Spleen (tissue), 11 donors: Measurements from ENCODE around the gene APBB2. TPM values are rescaled to one million over a fixed set of nuclear protein-coding genes. Genes with fewer than 3 reads are reported as not detected.

Experiments used
- DNase-seq: peaks from one replicate; pipeline ENCODE4 v3.0.0-alpha.2; 2020
- H3K27ac ChIP-seq, 8 donors: fragments of 200-600 bp; sonication (generic) in 7 of 8; 1 replicate in 4 of 8; 2 replicates in 4 of 8; pipeline versions ENCODE4 v1.5.0 to v1.8.0; 2016 to 2021; ENCODE audit warnings: inconsistent platforms in 4 of 8, mild to moderate bottlenecking in 4 of 8, moderate library complexity in 1 of 8
- H3K27me3 ChIP-seq, 7 donors: fragments of 200-600 bp; sonication (generic) in 6 of 7; replicated peaks in 1 of 7; 1 replicate in 4 of 7; 2 replicates in 3 of 7; pipeline versions ENCODE4 v1.5.0 to v1.8.0; 2016 to 2021; ENCODE audit warnings: inconsistent platforms in 3 of 7, mild to moderate bottlenecking in 1 of 7
- H3K36me3 ChIP-seq, 6 donors: fragments of 200-600 bp; sonication (generic) in 5 of 6; 1 replicate in 4 of 6; 2 replicates in 2 of 6; pipeline versions ENCODE4 v1.5.0 to v1.8.0; 2016 to 2021; ENCODE audit warnings: inconsistent platforms in 2 of 6
- H3K4me1 ChIP-seq, 6 donors: fragments of 200-600 bp; sonication (generic) in 5 of 6; 1 replicate in 3 of 6; 2 replicates in 3 of 6; pipeline versions ENCODE4 v1.5.0 to v1.8.0; 2016 to 2021; ENCODE audit warnings: inconsistent platforms in 3 of 6
- H3K4me3 ChIP-seq, 8 donors: fragments of 200-600 bp; sonication (generic) in 7 of 8; 1 replicate in 4 of 8; 2 replicates in 4 of 8; pipeline versions ENCODE4 v1.5.0 to v1.8.0; 2016 to 2021; ENCODE audit warnings: inconsistent platforms in 4 of 8, mild to moderate bottlenecking in 4 of 8, moderate library complexity in 2 of 8
- H3K9me3 ChIP-seq, 8 donors: fragments of 200-600 bp; sonication (generic) in 7 of 8; 1 replicate in 4 of 8; 2 replicates in 4 of 8; pipeline versions ENCODE4 v1.5.0 to v1.8.0; 2016 to 2021; ENCODE audit warnings: inconsistent platforms in 4 of 8
- POLR2A ChIP-seq, 3 donors: fragments of 450-650 bp; IDR thresholded peaks; one replicate each; pipeline ENCODE4 v1.5.1; 2017; ENCODE audit warnings: antibody characterized with exemption in 3 of 3, mild to moderate bottlenecking in 1 of 3
- POLR2AphosphoS5 ChIP-seq, 3 donors: sonication (generic); formaldehyde crosslinking; IDR thresholded peaks; one replicate each; pipeline ENCODE4 v1.5.1; 2017; ENCODE audit warnings: antibody characterized with exemption in 3 of 3
- WGBS, 5 donors: extraction: QIAGEN DNeasy Blood & Tissue Kit in 3 of 5; methylation state at CpG; one replicate each; pipeline versions ENCODE4 v1.1.5 to v1.1.7; 2013 to 2018; 5-methylcytosine and 5-hydroxymethylcytosine counted together
- intact Hi-C: fragments of 100-400 bp; cut with DNase I; formaldehyde crosslinking; loops from one replicate; pipeline ENCODE4 v1.15.0; 2023; ENCODE audit warnings: low total_unique reads
- polyA plus RNA-seq, 3 donors: library from polyadenylated mRNA; stranded (reverse); fragments of 200-250 nt; gene quantifications; one replicate each; pipeline ENCODE4 v1.2.1, GENCODE V29; 2013
- total RNA-seq, 7 donors: library from RNA; depleted of rRNA in 3 of 7; stranded (reverse); fragments of >200 nt in 3 of 7; fragmentation: NEBNext Ultra II Directional in 4 of 7; extraction: Animal tissue kit (Norgen Biotek cat#: 25700) in 4 of 7; gene quantifications; one replicate each; pipeline versions ENCODE4 v1.1.0 to v1.2.1, GENCODE V29; 2016 to 2021
- TF ChIP-seq, protein P1 (sequence below), 11 experiments: fragments of 200-600 bp in 7 of 11; fragments of 450-650 bp in 4 of 11; sonication (generic) in 4 of 11; IDR thresholded peaks in 8 of 11; conservative IDR thresholded peaks in 3 of 11; 1 replicate in 7 of 11; 2 replicates in 4 of 11; pipeline versions ENCODE4 v1.4.0 to v1.8.0; 2016 to 2021; ENCODE audit warnings: antibody characterized with exemption in 11 of 11, inconsistent platforms in 4 of 11, mild to moderate bottlenecking in 1 of 11
- donor health status: healthy with polysubstance abuse.
- donor health status: DM: no; HTN: no; CAD: no; lungs with moderate emphysema.
- donor health status: DM: no; HTN: no; CAD: no.
- donor health status: Bipolar disorder and iron deficiency.
- donor health status: healthy.
- donor health status: DM: no; HTN: no; CAD: no.
- donor health status: DM: yes; HTN: yes; CAD: no.

The APBB2 gene
- total and polyA plus RNA-seq, 10 donors = 4.0 to 115 (median 76.7) TPM

DNA sequence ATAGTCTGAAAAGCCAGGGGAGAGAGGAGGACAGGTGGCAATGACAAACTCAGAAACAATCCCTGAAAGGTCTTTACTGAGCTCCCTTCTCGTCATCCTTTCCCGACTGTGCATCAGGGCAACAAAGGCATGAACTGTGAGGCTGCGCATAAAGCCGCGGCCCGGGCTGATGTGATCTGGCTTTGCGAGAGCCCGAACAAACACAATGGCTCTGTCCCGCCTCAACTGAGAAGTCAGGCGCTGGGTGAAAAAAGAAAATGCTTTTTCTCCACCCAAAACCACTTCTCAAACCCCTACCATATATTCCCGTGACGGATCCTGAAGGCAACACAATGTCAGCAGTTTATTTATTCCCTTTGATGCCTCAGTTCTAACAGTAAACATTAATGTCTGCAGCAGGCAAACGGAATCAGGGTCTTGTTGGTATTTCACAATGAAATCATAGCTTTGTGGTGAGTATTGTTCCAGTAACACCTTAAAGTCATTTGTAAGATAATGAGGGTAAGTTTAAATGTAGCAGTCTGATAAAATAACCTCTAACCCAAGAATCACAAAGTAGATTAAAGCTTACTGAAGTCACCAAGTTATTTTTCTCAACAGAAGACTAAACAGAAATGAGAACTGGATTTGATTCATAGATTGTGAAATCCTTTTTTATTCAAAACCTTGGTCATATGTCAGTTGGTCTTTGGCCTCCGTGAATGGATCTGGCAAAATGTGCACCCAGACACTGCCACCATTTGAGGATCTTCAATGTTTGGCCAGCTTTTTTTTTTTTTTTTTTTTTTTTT lies 67.4 kb downstream of the APBB2 start:
- Histone ChIP-seq H3K9me3 (no peaks in the 10 kb centered on the region), H3K4me1 (peaks cover 0 to 24% (median 4%) of the 10 kb centered on the region in 6 donors), H3K27me3 (no peaks in the 10 kb centered on the region), H3K4me3 (no peak overlapping the region), H3K27ac (peak overlapping the region in 2 of 8 donors; percentile 8 to 22), H3K36me3 (no peaks in the 10 kb centered on the region)
- no peak for DNase-seq
- intact Hi-C loops = no loop called here
- 63 to 71% (median 69%) methylated on average over 14 of the region's 14 CpGs for WGBS, 5 donors
- TF ChIP-seq, protein P1, sequence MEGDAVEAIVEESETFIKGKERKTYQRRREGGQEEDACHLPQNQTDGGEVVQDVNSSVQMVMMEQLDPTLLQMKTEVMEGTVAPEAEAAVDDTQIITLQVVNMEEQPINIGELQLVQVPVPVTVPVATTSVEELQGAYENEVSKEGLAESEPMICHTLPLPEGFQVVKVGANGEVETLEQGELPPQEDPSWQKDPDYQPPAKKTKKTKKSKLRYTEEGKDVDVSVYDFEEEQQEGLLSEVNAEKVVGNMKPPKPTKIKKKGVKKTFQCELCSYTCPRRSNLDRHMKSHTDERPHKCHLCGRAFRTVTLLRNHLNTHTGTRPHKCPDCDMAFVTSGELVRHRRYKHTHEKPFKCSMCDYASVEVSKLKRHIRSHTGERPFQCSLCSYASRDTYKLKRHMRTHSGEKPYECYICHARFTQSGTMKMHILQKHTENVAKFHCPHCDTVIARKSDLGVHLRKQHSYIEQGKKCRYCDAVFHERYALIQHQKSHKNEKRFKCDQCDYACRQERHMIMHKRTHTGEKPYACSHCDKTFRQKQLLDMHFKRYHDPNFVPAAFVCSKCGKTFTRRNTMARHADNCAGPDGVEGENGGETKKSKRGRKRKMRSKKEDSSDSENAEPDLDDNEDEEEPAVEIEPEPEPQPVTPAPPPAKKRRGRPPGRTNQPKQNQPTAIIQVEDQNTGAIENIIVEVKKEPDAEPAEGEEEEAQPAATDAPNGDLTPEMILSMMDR (IDR thresholded peaks at IDR 0.05 in 8 of 11, conservative IDR thresholded peaks at IDR 0.05 in 3 of 11) = no peak

DNA sequence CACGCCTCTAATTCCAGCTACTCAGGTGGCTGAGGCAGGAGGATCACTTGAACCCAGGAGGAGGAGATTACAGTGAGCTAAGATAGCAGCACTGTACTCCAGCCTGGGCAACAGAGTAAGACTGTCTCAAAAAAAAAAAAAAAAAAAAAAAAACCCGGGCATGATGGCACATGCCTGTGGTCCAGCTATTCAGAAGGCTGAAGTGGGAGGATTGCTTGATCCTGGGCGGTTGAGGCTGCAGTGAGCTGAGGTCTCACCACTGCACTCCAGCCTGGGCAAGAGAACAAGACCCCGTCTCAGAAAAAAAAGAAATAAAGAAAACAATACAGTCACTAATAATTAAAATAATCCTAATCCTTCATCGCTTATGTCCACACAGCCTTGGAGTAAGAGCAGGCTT lies 68.1 kb downstream of the APBB2 start:
- peaks cover 0 to 24% (median 4%) of the 10 kb centered on the region in 6 donors for H3K4me1 ChIP-seq

DNA sequence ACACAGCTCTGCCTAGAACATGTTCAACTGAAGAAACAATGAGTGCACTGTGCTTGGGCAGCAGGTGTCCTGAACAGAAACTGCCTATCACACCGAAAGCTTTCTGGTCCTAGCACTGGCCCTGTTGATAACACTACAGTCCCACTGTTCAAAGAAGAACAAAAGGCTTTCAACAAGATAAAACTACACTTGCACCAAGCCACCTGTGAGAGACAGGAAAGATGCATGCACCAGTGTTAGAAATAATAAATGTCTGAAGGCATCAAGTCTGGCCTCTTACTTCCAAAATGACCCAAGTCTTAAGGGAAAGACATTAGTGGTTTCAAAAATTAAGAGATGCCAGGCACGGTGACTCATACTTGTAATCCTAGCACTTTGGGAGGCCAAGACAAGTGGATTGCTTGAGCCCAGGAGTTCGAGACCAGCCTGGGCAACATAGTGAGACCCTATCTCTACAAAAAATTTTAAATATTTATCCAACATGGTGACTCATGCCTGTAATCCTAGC lies 68.7 kb downstream of the APBB2 start:
- intact Hi-C loops = no loop called here
- H3K9me3 ChIP-seq = no peaks in the 10 kb centered on the region
- H3K4me1 ChIP-seq = peaks cover 0 to 24% (median 4%) of the 10 kb centered on the region in 6 donors
- H3K27me3 ChIP-seq = no peaks in the 10 kb centered on the region
- H3K4me3 ChIP-seq = no peak overlapping the region
- no peaks in the 10 kb centered on the region for H3K36me3 ChIP-seq
- no peak for DNase-seq
- 69 to 89% (median 83%) methylated on average over 3 of the region's 3 CpGs for WGBS, 5 donors
- H3K27ac ChIP-seq = peak overlapping the region in 1 of 8 donors; percentile 73
- TF ChIP-seq, protein P1 (IDR thresholded peaks at IDR 0.05 in 8 of 11, conservative IDR thresholded peaks at IDR 0.05 in 3 of 11) = no peak
- TF ChIP-seq POLR2A (IDR thresholded peaks at IDR 0.05) (no peak), POLR2AphosphoS5 (IDR thresholded peaks at IDR 0.05) (no peak)

More for the DNA sequence above, 68.1 kb downstream of the APBB2 start:
- H3K27ac ChIP-seq = peak overlapping the region in 2 of 8 donors; percentile 8 to 22
- no peaks in the 10 kb centered on the region for H3K36me3 ChIP-seq
- no peak for DNase-seq
- no peaks in the 10 kb centered on the region for H3K27me3 ChIP-seq
- no peak overlapping the region for H3K4me3 ChIP-seq
- intact Hi-C loops = no loop called here
- no peaks in the 10 kb centered on the region for H3K9me3 ChIP-seq
- TF ChIP-seq POLR2AphosphoS5 (IDR thresholded peaks at IDR 0.05) (no peak), POLR2A (IDR thresholded peaks at IDR 0.05) (no peak)
- TF ChIP-seq, protein P1 (IDR thresholded peaks at IDR 0.05 in 8 of 11, conservative IDR thresholded peaks at IDR 0.05 in 3 of 11) = no peak
- WGBS, 5 donors = 82 to 99% (median 91%) methylated on average over 5 of the region's 5 CpGs

DNA sequence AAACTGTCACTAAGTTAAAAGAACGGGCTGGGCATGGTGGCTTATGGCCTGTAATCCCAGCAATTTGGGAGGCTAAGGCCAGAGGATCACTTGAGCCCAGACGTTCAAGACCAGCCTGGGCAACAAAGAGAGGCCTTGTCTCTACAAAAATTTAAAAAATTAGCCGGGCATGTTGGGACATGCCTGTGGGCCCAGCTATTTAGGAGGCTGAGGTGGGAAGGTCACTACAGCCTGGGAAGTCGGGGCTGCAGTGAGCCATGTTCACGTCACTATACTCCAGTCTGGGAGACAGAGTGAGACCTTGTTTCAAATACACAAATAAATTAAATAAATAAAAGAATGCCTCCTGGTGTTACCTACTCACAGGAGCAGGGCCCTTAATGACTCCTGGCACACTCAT lies 69.5 kb downstream of the APBB2 start:
- 69 to 86% (median 81%) methylated on average over 5 of the region's 5 CpGs for WGBS, 5 donors
- Histone ChIP-seq H3K36me3 (no peaks in the 10 kb centered on the region), H3K27me3 (no peaks in the 10 kb centered on the region), H3K4me1 (peaks cover 0 to 24% (median 4%) of the 10 kb centered on the region in 6 donors), H3K9me3 (no peaks in the 10 kb centered on the region), H3K4me3 (no peak overlapping the region), H3K27ac (peak overlapping the region in 5 of 8 donors; percentile 34 to 73 (median 59))
- intact Hi-C loops = no loop called here
- TF ChIP-seq, protein P1 (IDR thresholded peaks at IDR 0.05 in 8 of 11, conservative IDR thresholded peaks at IDR 0.05 in 3 of 11) = no peak
- no peak for TF ChIP-seq POLR2A (IDR thresholded peaks at IDR 0.05)
- TF ChIP-seq POLR2AphosphoS5 (IDR thresholded peaks at IDR 0.05) = no peak
- DNase-seq = no peak
